ENCODE results near the gene APOBEC4.

DNA sequence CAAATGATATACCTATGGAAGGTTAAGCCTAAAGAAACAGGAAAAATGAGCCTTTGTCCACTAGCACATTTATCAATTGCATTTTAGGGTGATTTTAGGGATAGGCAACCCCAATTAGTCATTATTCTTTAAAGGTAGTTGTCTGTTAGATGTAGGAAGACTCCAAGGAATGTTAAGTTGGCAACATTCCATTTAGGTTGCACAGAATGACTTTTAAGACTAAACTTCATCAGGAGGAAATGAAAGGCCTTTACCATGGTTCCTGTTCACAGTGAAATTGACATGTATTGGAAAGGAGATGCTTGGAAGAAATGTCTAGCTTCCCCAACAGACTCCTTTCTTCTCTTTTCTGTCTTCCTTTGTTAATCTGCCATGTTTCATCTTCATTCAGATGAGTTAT lies 1.6 kb upstream of the APOBEC4 start:
- TF ChIP-seq, protein P1, sequence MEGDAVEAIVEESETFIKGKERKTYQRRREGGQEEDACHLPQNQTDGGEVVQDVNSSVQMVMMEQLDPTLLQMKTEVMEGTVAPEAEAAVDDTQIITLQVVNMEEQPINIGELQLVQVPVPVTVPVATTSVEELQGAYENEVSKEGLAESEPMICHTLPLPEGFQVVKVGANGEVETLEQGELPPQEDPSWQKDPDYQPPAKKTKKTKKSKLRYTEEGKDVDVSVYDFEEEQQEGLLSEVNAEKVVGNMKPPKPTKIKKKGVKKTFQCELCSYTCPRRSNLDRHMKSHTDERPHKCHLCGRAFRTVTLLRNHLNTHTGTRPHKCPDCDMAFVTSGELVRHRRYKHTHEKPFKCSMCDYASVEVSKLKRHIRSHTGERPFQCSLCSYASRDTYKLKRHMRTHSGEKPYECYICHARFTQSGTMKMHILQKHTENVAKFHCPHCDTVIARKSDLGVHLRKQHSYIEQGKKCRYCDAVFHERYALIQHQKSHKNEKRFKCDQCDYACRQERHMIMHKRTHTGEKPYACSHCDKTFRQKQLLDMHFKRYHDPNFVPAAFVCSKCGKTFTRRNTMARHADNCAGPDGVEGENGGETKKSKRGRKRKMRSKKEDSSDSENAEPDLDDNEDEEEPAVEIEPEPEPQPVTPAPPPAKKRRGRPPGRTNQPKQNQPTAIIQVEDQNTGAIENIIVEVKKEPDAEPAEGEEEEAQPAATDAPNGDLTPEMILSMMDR (IDR thresholded peaks at IDR 0.05 in 2 of 3, conservative IDR thresholded peaks at IDR 0.05 in 1 of 3; ENCODE audit: borderline replicate concordance in 1 of 3, insufficient read depth in 1 of 3, low read depth in 2 of 3, low read length in 2 of 3) = no peak
- TF ChIP-seq POLR2AphosphoS5 (IDR thresholded peaks at IDR 0.05; ENCODE audit: low read depth, low read length) (no peak), RAD21 (IDR thresholded peaks at IDR 0.05; ENCODE audit: low read depth) (no peak), CEBPB (IDR thresholded peaks at IDR 0.05; ENCODE audit: low read depth) (no peak), POLR2A (IDR thresholded peaks at IDR 0.05; ENCODE audit: borderline replicate concordance, extremely low read depth, insufficient read depth, insufficient read length) (no peak)
